ENCODE measurements around the gene ASPDH.

Gene ASPDH

DNA sequence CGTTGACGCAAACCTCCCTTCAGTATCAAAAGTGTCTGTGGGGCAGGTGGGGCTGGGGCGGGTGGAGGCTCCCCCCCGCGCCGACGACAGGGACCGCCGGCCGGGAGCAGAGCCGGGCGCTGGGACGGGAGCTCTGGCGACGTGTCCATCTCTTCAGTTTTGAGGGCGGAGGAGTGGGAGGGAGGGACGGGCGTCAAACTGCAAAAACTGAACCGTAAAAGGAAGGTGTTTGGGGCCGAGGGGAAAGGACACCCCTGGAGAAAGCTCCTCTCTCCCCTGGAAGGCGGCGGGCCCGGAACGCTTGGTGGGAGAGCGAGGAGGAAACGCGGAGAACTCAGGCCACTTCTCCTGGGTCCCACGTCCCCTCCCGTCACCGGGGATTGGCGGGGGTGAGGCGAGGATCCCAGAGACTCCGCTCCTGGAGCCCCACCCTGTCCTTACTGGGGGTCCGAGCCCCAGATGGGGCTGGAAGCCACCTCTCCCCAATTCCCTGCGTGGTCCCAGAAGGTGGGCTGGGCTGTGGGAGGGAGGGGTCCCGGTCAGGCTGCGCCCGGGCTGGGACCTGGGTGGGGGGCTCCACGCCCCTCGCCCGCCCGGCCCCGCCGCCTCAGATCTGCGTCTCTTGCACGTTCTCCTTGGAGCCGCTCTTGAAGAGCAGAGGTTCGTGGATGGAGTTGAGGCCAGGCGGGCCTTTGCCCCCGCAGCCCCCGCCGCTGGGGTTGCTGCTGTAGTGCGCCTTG lies 3.4 kb upstream of the ASPDH start:
- Histone ChIP-seq H3K27ac (no peak overlapping the region), H3K4me3 (no peak overlapping the region)

DNA sequence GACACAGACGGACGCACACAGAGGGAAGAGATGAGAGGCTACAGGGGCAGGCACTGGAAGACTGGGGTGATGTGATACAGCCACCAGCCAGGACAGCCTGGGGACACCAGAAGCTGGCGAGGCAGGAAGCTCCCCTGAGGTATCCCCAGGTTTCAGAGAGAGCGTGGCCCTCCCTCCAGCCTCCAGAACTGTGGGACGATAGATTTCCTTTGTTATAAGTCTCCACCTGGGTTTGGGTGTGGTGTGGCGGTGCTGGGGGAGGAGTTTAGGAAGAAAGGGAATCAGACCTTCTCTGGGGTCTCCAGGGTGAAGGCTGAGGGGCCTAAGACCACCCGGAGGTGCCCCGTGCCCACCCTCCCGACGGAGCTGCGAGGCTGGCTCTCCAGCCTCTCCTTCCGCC lies 2.7 kb upstream of the ASPDH start:
- H3K27ac ChIP-seq = no peak overlapping the region

DNA sequence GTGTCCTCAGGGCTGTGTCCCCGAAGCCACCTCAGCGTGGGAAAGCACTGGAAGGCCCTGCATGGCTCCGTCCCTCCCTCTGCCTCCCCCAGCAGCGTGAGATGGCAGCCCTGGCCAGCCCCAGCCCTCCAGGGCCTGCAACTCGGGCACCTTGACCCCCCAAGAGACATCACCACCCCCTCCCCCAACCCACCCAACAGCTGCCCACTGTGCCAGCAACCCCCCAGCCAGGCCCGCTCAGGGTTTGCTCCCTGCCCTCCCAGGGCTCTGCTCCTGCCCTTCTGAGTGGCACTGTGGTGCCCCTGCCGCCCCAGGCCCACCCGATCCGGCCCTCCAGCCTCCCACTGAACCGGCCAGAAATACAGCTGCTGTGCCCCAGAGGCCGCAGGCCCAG lies 1.5 kb upstream of the ASPDH start:
- Histone ChIP-seq H3K4me3 (no peak overlapping the region), H3K27ac (no peak overlapping the region)

More for the DNA sequence above, 2.7 kb upstream of the ASPDH start:
- no peak overlapping the region for H3K4me3 ChIP-seq

DNA sequence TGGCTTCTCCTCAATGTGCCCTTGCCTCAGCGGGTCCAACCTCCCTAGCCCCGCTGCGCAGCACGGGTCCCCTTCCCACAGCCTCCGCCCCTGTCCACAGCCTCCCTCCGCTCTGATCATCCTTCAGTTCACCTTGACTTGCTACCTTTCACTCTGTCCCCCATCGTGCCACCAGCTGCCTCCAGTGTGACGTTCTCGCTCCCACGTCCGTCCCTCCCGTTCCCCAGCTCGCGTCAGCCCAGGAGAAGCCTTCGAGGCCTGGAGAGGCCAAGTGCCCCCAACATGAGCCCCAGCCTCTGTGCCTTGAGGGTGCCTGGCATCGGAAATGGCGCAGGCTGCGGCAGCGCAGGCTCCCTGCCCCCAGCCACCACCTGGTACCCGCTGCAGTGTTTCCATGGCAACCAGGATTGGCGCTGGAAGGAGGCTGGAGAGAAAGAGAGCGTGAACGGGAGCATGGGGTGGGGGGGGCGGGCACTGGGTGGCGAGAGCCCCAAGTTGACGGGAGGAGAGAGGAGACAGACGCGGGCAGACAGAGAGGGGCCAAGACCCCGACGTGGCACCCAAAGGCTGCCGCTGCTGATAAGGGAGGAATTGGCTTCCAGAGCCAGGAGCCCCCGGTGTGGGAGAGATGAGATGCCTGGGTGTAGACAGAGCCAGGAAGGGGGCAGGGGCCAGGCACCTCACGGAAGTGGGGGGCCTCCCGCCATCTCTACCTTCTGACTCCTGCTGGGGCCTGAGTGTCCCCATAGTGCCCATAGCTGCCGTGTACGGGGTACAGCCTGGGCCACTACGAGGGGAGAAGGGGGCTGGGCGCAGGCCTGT lies 844 bp upstream of the ASPDH start:
- Histone ChIP-seq H3K4me3 (no peak overlapping the region), H3K27ac (no peak overlapping the region)

DNA sequence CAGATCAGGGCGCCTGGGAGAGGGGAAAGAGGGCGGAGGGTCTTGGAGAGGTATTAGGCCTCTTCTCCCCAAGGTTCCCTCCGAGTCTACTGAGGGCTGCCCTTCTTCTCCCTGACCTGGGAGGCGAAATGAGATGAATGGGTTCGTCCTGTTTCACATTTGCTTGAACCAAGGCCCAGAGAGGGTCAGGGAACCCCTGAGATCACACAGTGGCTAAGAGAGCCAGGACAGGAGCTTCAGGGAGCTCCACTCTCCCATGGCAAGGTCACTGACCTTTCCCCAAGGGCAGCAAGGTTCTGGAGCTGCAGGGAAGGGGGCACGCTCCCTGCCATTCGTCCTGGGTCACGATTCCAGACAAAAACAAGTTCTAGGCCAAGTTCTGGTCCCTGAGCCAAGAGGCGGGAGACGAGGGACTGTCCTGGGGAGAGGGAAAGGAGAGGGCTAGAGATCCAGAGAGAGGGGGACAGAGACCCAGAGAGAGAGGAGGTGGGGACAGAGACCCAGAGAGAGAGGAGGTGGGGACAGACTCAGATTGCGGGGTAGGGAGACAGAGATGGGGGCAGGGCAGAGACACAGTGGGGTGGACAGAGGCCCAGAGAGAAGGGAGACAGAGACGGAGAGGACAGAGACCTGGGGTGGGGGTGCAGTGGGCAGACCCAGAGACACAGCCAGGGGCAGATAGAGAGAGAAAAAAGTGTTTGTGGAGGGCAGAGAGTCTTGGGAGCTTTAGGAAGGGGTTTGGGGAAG lies 541 bp downstream of the ASPDH start:
- H3K4me3 ChIP-seq = no peak overlapping the region
- H3K27ac ChIP-seq = no peak overlapping the region

DNA sequence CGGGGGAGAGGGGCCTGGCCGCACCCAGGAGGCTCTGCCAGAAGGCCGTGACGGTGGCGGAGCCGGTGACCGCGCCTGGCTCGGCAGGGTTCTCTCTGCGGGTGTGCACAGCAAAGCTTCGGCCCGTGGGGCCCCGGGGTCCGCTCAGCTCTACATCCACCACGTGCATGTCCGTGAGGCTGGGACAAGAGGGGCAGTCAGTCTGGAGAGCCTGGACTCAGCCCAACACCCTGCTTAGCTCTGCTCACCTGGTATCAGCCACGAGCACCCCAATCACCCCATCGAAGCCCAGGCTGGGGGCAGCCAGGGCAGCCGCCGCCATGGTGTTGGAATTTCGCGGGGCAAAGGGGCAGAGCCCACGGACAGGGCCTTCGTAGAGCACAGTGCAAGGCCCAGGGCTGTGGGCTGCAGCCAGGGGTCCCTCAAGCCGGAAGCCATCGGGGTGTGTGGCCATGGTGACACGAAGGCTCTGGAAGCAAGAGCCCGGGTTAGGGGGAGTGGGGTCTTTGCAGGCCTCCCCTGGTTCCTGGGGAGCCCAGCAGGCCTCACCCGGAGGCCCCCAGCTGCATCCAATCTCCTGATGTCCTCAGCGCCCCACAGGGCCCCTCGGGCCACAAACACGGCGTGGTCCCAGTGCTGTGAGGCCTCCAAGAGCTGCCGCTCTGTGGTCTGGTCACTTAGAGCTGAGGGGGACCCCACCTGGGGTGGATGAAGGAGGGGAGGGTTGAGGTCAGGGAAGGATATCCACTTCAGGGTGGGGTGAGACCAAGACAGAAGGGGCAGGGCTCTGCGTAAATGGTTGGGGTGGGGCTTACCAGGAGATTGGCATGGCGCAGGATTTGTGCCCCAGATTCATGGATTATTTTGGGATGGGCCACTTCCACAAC lies 1.4 kb downstream of the ASPDH start:
- Histone ChIP-seq H3K27ac (peak overlapping the region in 4 of 21 experiments; percentile 81 to 88 (median 84)), H3K4me3 (peak overlapping the region in 3 of 7 experiments; percentile 46 to 75 (median 64))

DNA sequence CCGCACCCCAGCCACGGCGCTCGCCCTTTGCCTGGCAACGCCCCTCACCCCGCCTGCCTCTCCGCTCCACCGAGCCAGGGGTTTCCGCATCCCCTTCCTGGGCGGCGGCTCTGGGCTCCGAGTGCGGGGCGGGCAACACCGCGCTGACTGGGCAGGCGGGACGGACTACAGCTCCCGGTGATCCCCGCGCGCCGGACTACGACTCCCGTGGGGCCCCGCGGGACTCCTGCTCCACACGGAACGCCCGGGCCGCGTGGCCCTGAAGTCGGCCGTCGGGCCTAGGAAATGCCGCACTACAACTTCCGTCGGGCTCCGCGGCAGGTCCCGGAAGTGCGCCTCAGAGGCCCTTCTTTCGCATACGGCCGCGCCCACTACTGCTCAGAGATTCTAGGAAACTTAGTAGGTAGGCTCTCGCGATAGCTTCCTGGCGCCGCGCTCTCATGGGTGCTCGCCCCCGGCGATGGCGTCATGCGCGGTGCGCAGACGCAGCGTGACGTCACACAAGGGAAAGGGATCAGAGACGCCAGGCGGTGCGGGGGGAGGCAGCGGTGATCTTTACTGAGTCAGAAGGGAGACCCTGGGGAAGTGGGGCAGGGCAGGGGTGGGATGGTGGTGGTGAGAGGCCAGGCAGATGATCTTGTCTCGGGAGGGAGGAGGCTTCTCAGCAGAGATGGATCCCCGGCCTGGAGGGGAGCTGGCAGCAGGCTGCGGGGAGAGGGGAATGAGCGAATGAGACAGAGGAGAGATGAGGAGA lies 2.5 kb downstream of the ASPDH start, which contains the start of gene JOSD2:
TSS of gene JOSD2 (minus strand) at position 123 of the 754 bp plus-strand sequence. CDS start 760 bp downstream, outside the sequence.
- H3K4me3 ChIP-seq = peak within 1 kb of the TSS; percentile 46 to 81 (median 67)
- peak within 1 kb of the TSS; percentile 10 to 89 (median 82) for H3K27ac ChIP-seq

DNA sequence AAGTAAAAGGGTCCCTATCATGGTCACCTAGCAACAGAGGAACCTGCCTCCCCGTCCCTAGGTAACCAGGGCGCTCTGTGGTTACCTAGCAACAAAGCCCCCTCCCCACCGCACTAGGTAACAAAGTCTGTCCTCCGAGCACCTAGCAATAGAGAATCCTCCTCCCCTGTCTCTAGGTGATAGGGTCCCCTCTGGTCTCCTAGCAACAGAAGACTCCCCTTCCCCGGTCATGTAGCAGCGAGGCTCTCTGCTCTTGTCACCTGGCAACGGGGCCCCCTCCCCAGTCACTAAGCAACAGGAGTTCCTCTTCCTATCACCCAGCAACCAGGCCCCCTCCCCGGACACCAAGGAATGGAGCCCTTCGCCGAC lies 3.0 kb downstream of the ASPDH start:
- Histone ChIP-seq H3K27ac (peak overlapping the region in 20 of 21 experiments; percentile 60 to 89 (median 82)), H3K4me3 (peak overlapping the region; percentile 46 to 81 (median 67))

DNA sequence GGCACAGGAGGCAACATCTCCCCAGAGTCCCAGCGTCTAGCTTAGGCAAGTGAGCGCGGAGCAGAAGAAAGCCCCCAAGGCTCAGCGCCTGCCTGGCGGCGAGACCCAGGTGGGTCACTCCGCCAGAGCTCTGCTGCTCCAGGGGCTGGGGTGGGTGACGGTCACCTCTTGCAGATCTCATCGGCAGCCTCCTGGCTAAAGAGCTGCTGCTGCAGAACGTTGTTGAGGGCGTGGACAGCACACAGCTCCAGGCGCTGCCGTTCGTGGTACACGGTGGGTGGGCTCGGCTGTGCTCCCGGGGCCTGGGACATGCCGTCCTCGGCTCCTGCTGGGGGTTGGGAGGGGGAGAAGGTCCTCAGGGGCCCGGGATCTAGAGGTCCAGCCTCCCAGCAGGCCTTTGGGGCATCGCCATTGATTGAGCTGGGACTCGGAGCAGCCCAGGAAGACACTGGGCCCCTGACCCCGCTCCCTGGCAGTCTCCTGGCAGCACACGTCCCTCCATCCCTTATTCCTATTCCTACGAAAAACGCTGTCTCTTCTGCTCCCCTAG lies 3.5 kb downstream of the ASPDH start:
- Histone ChIP-seq H3K27ac (peak overlapping the region in 19 of 21 experiments; percentile 60 to 89 (median 83)), H3K4me3 (peak overlapping the region; percentile 46 to 81 (median 67))

DNA sequence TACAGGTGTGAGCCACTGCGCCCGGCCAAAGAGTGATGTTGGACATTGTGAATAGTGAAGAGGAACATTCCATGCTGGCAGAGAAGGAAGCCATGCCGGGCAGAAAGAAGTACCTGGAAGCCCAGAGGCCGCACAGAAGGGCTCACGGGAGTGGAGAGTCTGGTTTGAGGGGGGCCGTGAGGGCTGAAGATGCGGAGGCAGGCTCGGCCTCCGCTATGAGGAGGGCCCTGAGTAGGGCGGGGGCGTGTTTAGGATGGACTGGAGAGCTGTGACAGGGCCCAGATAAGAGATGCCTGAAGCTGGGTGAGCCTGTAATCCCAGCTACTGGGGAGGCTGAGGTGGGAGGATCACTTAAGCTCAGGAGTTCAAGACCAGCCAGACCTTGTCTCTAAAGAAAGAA lies 4.3 kb downstream of the ASPDH start:
- Histone ChIP-seq H3K27ac (no peak overlapping the region), H3K4me3 (no peak overlapping the region)

DNA sequence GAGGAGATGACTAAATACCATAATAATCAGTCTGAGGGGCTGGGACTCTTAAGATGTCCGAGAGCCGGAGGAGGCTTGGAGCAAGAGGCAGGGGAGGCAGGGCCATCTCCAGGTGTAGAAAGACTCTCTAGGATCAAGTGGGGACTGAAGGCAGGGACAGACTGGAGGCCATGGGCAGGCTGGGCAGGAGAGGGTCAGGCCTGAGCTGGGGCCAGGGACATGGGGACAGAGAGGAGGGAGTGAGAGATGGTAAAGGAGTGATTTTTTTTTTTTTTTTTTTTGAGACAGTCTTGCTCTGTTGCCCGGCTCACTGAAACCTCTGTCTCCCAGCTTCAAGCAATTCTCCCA lies 4.9 kb downstream of the ASPDH start:
- Histone ChIP-seq H3K4me3 (no peak overlapping the region), H3K27ac (no peak overlapping the region)

DNA sequence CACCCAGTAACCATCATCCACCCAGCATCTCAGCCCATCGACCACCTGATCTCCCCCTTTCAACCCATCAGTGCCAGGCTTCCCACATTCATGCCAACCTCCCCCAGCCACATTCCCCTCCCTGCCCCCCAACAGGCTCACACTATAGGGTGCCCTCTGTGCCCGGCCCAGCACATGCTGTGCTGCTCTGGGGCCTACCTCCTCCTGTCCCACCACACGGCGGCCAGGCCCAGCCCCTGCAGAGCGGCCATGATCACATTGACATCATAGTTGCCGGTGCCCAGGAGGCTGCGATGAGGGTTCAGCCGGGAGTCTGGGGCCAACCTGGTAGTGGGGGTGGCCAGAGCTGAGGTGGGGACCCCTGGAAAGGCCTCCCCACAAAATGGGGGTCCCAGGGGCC lies 6.3 kb downstream of the ASPDH start:
- H3K27ac ChIP-seq = no peak overlapping the region
- no peak overlapping the region for H3K4me3 ChIP-seq

DNA sequence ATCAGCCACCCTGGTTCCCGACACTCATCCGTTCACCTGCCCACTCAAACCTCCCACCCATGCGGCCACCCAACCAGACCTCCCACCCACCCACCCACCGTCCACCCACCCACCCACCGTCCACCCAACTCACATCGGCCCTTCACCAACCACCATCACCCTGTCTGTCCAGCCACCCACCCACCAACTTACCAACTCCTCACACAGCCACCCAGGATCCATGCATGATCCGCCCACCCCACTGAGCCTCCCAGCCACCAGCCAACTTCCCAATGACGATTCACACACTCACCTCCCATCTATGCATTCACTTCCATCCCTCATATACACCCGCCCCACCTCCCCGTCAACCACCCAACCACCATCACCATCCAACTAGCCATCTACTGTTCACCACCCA lies 7.0 kb downstream of the ASPDH start:
- Histone ChIP-seq H3K27ac (no peak overlapping the region), H3K4me3 (no peak overlapping the region)

DNA sequence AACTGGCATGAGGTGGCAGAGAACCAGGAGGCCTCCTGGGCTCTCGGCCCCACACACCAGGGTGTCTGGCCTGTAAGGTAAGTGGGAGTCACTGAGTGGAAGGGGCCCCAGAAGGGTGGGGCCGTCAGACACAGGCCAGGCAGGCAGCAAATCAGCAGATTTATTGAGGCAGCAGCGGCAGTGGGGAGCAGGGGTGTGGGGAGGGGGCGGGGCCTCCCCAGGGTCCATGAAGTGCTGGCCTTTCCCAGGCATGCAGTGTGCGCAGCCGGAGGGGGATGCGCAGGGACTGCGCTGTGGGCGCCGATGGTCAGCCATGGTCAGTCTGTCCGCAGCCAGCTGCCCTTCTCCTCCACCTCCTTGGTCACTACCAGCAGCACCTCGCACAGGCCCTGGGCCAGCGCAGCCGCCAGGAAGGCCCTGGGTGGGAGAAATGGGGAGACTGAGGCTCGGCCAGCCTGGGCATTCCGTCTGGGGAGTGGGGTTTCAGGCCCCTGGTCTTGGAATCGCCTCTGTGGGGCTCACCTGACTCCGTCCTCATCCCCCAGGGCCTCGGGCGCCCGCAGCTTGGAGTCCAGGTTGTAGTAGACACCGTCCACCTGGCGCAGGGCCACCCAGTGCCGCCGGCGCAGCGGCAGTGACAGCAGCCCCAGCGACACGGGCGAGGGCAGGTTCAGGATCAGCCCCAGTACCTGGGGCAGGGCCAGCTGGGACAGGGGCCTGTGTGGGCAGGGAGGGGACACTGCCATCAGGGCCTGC lies 7.7 kb downstream of the ASPDH start:
- H3K4me3 ChIP-seq = no peak overlapping the region
- H3K27ac ChIP-seq = no peak overlapping the region

DNA sequence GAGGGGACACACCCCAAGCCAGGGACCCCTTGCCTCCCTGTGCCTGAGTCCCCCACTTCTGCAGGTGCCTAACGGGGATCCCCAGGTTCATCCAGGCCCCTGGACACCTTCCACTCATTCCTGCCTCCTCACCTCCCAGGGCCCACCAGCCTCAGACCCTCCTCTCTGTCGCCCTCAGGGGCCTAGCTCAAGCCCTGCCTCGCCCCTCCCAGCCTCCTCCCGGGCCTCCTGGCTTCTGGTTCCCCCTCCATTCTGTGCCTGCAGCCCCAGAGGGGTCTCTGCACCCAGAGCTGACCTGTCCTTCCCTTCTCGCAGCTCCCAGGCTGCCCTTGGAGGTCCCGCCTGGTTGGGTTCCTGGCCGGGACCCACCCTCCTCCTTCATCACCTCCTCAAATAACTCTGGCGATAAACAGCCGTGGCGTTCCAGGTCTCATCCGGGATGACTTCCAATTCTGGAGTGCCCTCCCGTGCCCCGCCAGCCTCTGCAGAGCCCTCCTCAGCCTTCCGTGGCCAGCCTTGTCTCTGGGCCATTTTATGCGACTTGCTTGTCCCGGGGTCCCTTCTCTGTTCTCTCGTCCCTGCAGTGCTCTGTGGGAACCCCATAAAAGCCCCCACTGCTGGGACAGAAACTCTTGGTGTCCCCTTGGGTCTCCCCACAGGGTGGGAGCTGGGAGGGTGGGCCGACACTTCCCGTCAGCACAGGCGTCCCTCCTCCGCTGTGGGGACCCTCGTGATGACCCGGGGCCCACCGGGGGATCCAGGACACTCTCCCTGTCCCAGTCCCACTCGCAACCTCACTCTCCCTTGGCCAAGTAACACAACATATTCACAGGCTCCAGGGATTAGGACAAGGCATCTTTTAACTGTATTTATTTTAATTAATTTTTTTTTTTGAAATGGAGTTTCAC lies 11.9 kb downstream of the ASPDH start:
- no peak overlapping the region for H3K4me3 ChIP-seq
- H3K27ac ChIP-seq = no peak overlapping the region

DNA sequence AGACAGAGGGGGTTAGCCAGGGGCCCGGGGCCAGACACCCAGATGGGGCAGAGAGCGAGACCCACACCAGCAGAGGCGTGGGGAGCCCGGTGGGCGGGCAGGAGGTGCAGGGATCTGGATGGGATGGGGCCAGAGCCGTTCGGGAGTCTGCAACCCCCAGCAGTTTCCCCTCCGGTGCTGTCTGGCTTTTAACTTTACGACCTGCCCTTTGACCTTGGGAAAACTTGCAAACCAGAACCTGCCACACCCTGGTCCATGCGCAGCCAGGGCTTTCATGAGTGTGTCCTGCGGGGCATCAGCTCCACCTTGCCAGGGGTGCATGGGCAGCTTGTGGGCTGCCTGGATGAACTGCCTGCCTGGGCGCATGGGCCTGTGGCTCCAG lies 12.5 kb downstream of the ASPDH start:
- no peak overlapping the region for H3K4me3 ChIP-seq
- H3K27ac ChIP-seq = no peak overlapping the region

DNA sequence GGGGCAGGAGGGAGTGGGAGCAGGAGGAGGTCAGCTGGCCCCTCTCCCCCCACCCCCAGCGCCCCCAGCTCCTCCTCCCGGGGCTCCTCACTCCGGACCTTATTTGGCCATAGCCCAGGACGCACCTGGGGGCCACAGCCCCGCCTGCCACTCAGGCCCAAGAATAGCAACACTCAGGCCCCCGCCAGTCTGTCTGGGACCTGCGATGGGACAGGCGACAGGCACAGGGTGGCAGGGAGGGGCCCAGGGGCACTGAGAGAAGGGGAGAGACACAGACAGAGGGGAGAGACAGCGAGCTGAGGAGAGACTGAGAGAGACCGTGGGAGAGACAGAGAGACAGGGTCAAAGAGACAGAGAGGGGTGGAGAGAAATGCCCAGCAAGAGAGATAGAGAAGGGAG lies 13.0 kb downstream of the ASPDH start:
- no peak overlapping the region for H3K4me3 ChIP-seq
- no peak overlapping the region for H3K27ac ChIP-seq

All from skin epidermis (tissue), 12 donors.